Skin epidermis (tissue), 12 donors: Measurements from ENCODE around the gene CDH8.

Source experiments
- H3K27ac ChIP-seq, 21 experiments: fragments of 200-600 bp; sonication (generic) in 11 of 21; one replicate each; pipeline ENCODE4 v1.5.0; 2020; ENCODE audit warnings: mild to moderate bottlenecking in 3 of 21, inconsistent platforms in 2 of 21, moderate library complexity in 2 of 21
- H3K4me3 ChIP-seq, 7 experiments: fragments of 200-600 bp; sonication (generic) in 2 of 7; one replicate each; pipeline ENCODE4 v1.5.0; 2020; ENCODE audit warnings: inconsistent platforms in 2 of 7, mild to moderate bottlenecking in 2 of 7, moderate library complexity in 1 of 7

The CDH8 gene

GRCh38 chr16:62034231-62035114 lies 1.8 kb downstream of the CDH8 start:
- Histone ChIP-seq H3K27ac (no peak overlapping the region), H3K4me3 (peak overlapping the region in 4 of 7 experiments; percentile 9 to 27 (median 16))

GRCh38 chr16:62033065-62033464 lies 3.2 kb downstream of the CDH8 start:
- H3K27ac ChIP-seq, result no peak overlapping the region
- no peak overlapping the region for H3K4me3 ChIP-seq

GRCh38 chr16:62029947-62030346 lies 6.3 kb downstream of the CDH8 start:
- Histone ChIP-seq H3K27ac (no peak overlapping the region), H3K4me3 (no peak overlapping the region)

GRCh38 chr16:62022688-62023087 lies 13.6 kb downstream of the CDH8 start:
- no peak overlapping the region for H3K4me3 ChIP-seq
- no peak overlapping the region for H3K27ac ChIP-seq

- no peak overlapping the region for H3K4me3 ChIP-seq
- H3K27ac ChIP-seq, result no peak overlapping the region
Measured at GRCh38 chr16:62021161-62021581, 15.1 kb downstream of the CDH8 start.

- no peak overlapping the region for H3K27ac ChIP-seq
- no peak overlapping the region for H3K4me3 ChIP-seq
Measured at GRCh38 chr16:62020681-62021080, 15.6 kb downstream of the CDH8 start.

- H3K4me3 ChIP-seq, result no peak overlapping the region
- H3K27ac ChIP-seq, result no peak overlapping the region
Measured at GRCh38 chr16:62019851-62020250, 16.4 kb downstream of the CDH8 start.

GRCh38 chr16:62018301-62019060 lies 17.8 kb downstream of the CDH8 start:
- Histone ChIP-seq H3K4me3 (no peak overlapping the region), H3K27ac (no peak overlapping the region)

GRCh38 chr16:62014319-62014923 lies 21.8 kb downstream of the CDH8 start:
- no peak overlapping the region for H3K4me3 ChIP-seq

GRCh38 chr16:62010186-62010585 lies 26.1 kb downstream of the CDH8 start:
- H3K4me3 ChIP-seq, result no peak overlapping the region
- H3K27ac ChIP-seq, result no peak overlapping the region

More at GRCh38 chr16:62014319-62014923, 21.8 kb downstream of the CDH8 start:
- H3K27ac ChIP-seq, result no peak overlapping the region

- Histone ChIP-seq H3K4me3 (no peak overlapping the region), H3K27ac (no peak overlapping the region)
Measured at GRCh38 chr16:61998460-61998859, 37.8 kb downstream of the CDH8 start.

GRCh38 chr16:61993108-61993507 lies 43.1 kb downstream of the CDH8 start:
- Histone ChIP-seq H3K4me3 (no peak overlapping the region), H3K27ac (no peak overlapping the region)

- no peak overlapping the region for H3K4me3 ChIP-seq
- no peak overlapping the region for H3K27ac ChIP-seq
Measured at GRCh38 chr16:61987474-61988012, 48.7 kb downstream of the CDH8 start.

GRCh38 chr16:61969077-61969382 lies 67.2 kb downstream of the CDH8 start:
- Histone ChIP-seq H3K27ac (no peak overlapping the region), H3K4me3 (no peak overlapping the region)

GRCh38 chr16:61968242-61969076 lies 67.8 kb downstream of the CDH8 start:
- H3K4me3 ChIP-seq, result no peak overlapping the region
- H3K27ac ChIP-seq, result no peak overlapping the region

- Histone ChIP-seq H3K4me3 (no peak overlapping the region), H3K27ac (no peak overlapping the region)
Measured at GRCh38 chr16:61957075-61957855, 79.0 kb downstream of the CDH8 start.

GRCh38 chr16:61952841-61953240 lies 83.4 kb downstream of the CDH8 start:
- H3K4me3 ChIP-seq, result no peak overlapping the region
- no peak overlapping the region for H3K27ac ChIP-seq

- Histone ChIP-seq H3K27ac (no peak overlapping the region), H3K4me3 (no peak overlapping the region)
Measured at GRCh38 chr16:61948414-61948813, 87.8 kb downstream of the CDH8 start.

GRCh38 chr16:61946019-61946418 lies 90.2 kb downstream of the CDH8 start:
- Histone ChIP-seq H3K4me3 (no peak overlapping the region), H3K27ac (no peak overlapping the region)
